ENCODE results near the gene GAS2L2. TPM values are rescaled to one million over a fixed set of nuclear protein-coding genes. Genes with fewer than 3 reads are reported as not detected.

GAS2L2 gene
- not detected for total RNA-seq

DNA sequence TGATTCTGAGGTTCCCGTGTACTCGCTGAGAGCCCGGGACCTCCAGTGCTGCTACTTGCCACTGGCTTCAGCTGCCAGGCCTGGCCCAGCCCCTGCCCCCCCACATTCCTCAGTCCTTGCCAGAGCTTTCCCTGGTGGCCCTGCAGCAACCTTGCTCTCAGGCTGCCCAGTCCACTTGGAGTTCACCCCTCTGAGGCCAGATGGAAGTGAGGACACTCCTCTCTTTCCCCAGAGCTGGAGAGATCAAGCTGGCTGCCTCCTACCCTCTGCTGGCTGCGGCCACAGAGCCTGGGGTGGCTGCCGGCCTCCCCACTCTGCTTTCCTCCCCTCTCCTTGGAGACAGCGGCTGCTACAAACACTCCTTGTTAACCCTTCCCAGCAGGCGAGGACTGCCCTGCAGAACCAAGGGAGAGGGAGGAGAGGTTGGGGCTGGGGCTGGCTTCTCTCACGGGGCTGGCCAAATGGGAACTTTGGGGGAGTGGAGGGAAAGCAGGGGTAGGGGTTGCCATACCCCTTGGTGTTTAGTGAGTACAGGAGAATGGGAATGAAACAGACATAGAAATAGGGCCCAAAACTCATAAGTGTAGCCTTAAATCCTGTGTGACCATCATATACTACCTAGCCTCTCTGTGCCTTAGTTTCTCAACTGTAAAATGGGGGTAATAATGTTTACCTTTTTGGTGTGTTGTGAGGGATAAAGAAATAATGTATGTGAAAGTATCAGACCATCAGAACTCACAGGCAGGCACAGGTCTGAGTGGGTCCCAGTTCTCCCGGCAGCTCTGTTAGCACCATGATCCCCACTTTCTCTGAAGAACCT is at the start of gene GAS2L2:
GAS2L2 (minus strand) TSS at position 295 of the 820 bp plus-strand sequence. CDS start 389 bp downstream, outside the sequence.
- H3K4me1 Mint-ChIP-seq (ENCODE audit: low read depth in 2 of 2): no peaks in the 10 kb centered on the region
- ATAC-seq: no peak

DNA sequence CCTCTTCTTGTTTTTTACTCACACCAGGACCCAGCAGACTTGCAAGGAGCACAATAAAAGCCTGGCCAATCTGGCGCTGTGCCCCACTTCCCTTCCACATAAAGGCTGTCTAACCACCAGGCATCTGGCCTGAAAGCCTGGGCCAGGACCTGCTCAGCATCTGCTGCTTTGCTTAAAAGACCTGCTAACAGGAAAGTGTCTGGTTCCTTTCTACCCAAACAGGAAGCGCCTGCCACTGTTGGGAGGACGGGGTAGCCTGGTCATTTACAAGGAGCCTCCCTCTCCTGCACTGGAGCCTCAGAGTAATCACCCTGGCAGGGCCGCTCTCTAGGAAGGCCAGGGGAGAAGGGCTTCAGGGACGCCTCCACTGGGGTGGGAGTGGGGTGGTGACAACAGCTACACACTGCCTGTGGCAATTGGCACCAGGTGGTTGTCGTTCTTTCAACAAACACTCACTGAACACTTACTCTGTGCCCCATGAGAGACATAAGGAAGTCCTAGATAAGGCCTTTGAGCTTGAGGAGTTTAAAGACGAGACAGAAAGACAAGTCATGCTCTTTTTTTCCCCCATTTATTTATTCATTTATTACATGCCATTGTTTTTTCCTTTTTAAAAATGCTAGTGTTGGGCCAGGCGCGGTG is 48.7 kb upstream of the GAS2L2 start:
- peaks cover 19 to 23% of the 10 kb centered on the region in 2 donors for H3K27me3 Mint-ChIP-seq
- ATAC-seq: no peak
- H3K4me3 Mint-ChIP-seq: no peak overlapping the region
- H3K9me3 Mint-ChIP-seq: no peaks in the 10 kb centered on the region
- no peak for DNase-seq (ENCODE audit: low spot score)
- peaks cover 7% of the 10 kb centered on the region in 2 donors for H3K4me1 Mint-ChIP-seq (ENCODE audit: low read depth in 2 of 2)
- no peak overlapping the region for H3K27ac Mint-ChIP-seq
- no peaks in the 10 kb centered on the region for H3K36me3 Mint-ChIP-seq

More for the DNA sequence above, at the start of gene GAS2L2:
- no peak for DNase-seq (ENCODE audit: low spot score)
- Mint-ChIP-seq H3K4me3 (no peak within 1 kb of the TSS), H3K36me3 (no peaks in the 10 kb centered on the region), H3K9me3 (no peaks in the 10 kb centered on the region), H3K27me3 (peaks cover 16 to 19% of the 10 kb centered on the region in 2 donors), H3K27ac (no peak within 1 kb of the TSS)

GRCh38 chr17:35799942-35800341 is 46.9 kb upstream of the GAS2L2 start:
- H3K27me3 Mint-ChIP-seq: peaks cover 24 to 34% of the 10 kb centered on the region in 2 donors
- H3K4me3 Mint-ChIP-seq: no peak overlapping the region
- ATAC-seq (no peak), DNase-seq (ENCODE audit: low spot score) (no peak)
- no peaks in the 10 kb centered on the region for H3K36me3 Mint-ChIP-seq
- peak overlapping the region in 1 of 2 donors; percentile 13 for H3K27ac Mint-ChIP-seq
- H3K9me3 Mint-ChIP-seq: no peaks in the 10 kb centered on the region
- peaks cover 9 to 12% of the 10 kb centered on the region in 2 donors for H3K4me1 Mint-ChIP-seq (ENCODE audit: low read depth in 2 of 2)

DNA sequence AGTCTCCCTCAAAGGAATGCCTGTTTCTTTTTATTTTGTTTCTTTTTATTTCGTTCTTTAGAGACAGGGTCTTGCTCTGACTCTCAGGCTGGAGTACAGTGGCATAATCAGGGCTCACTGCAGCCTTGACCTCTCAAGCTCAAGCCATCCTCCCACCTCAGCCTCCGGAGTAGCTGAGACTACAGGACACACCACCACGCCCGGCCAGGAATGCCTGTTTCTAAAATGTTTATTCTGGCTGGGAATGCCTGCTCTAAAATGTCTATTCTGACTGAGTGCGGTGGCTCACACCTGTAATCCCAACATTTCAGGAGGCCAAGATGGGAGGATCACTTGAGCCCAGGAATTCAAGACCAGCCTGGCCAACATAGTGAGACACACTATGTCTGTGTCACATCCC is 44.9 kb upstream of the GAS2L2 start:
- H3K27ac Mint-ChIP-seq: no peak overlapping the region
- H3K36me3 Mint-ChIP-seq: no peaks in the 10 kb centered on the region
- no peaks in the 10 kb centered on the region for H3K9me3 Mint-ChIP-seq
- peaks cover 4 to 8% of the 10 kb centered on the region in 2 donors for H3K4me1 Mint-ChIP-seq (ENCODE audit: low read depth in 2 of 2)
- H3K27me3 Mint-ChIP-seq: peaks cover 35 to 42% of the 10 kb centered on the region in 2 donors
- H3K4me3 Mint-ChIP-seq: no peak overlapping the region
- no peak for DNase-seq (ENCODE audit: low spot score)
- no peak for ATAC-seq

DNA sequence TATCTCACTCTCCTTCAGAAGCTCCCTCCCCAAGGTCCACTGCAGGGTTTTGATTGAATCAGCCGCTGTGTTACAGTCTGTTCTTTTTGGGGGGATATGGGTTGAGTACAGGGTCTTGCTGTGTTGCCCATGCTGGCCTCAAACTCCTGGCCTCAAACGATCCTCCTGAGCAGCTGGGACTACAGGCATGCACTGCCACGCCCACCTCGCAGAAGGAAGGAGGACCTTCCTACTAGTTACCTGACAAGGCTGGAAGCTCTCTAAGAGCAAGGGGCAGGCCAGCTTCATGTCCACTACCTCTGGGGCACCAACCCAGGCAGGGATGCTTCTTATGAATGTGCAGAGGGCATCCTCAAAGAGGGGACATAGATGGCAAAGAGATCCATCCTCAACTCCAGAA is 44.3 kb upstream of the GAS2L2 start:
- no peaks in the 10 kb centered on the region for H3K9me3 Mint-ChIP-seq
- ATAC-seq (no peak), DNase-seq (ENCODE audit: low spot score) (no peak)
- peaks cover 4 to 8% of the 10 kb centered on the region in 2 donors for H3K4me1 Mint-ChIP-seq (ENCODE audit: low read depth in 2 of 2)
- no peak overlapping the region for H3K4me3 Mint-ChIP-seq
- H3K27me3 Mint-ChIP-seq: peaks cover 39 to 47% of the 10 kb centered on the region in 2 donors
- no peak overlapping the region for H3K27ac Mint-ChIP-seq
- no peaks in the 10 kb centered on the region for H3K36me3 Mint-ChIP-seq

DNA sequence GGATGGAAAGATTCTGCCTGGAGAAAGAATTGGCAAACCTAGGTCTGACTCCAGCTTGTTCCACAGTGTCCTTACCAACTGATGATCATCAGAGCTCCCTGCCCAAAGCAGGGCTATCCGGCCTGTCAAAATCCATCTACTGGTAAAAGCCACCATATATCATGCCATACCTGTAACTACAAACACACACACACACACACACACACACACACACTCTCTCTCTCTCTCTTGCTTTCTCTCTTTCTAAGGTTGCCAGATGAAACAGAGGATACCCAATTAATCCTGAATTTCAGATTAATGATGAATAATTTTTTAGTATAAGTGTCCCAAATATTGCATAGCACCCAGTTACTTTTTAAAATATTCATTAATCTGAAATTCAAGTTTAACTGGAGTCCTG is 43.9 kb upstream of the GAS2L2 start:
- no peak overlapping the region for H3K4me3 Mint-ChIP-seq
- no peaks in the 10 kb centered on the region for H3K9me3 Mint-ChIP-seq
- H3K27ac Mint-ChIP-seq: no peak overlapping the region
- H3K36me3 Mint-ChIP-seq: no peaks in the 10 kb centered on the region
- ATAC-seq: no peak
- no peak for DNase-seq (ENCODE audit: low spot score)
- H3K4me1 Mint-ChIP-seq (ENCODE audit: low read depth in 2 of 2): peaks cover 4 to 8% of the 10 kb centered on the region in 2 donors
- H3K27me3 Mint-ChIP-seq: peaks cover 42 to 52% of the 10 kb centered on the region in 2 donors

- DNase-seq (ENCODE audit: low spot score): no peak
- H3K27ac Mint-ChIP-seq: no peak overlapping the region
- no peaks in the 10 kb centered on the region for H3K36me3 Mint-ChIP-seq
- H3K27me3 Mint-ChIP-seq: peaks cover 40 to 55% of the 10 kb centered on the region in 2 donors
- peaks cover 4 to 8% of the 10 kb centered on the region in 2 donors for H3K4me1 Mint-ChIP-seq (ENCODE audit: low read depth in 2 of 2)
- H3K4me3 Mint-ChIP-seq: peak overlapping the region; percentile 73
- no peaks in the 10 kb centered on the region for H3K9me3 Mint-ChIP-seq
- no peak for ATAC-seq
Observed at GRCh38 chr17:35795871-35796265, 42.8 kb upstream of the GAS2L2 start.

GRCh38 chr17:35795007-35795870 is 42.2 kb upstream of the GAS2L2 start, which contains the start of gene MMP28:
Gene MMP28 (minus strand): TSS chr17:35795641. CDS start chr17:35795377, 264 bp downstream.
- H3K27me3 Mint-ChIP-seq: peaks cover 40 to 53% of the 10 kb centered on the region in 2 donors
- peak; percentile 74 for DNase-seq (ENCODE audit: low spot score)
- no peaks in the 10 kb centered on the region for H3K36me3 Mint-ChIP-seq
- ATAC-seq: peak; percentile 77 to 86
- peaks cover 4 to 8% of the 10 kb centered on the region in 2 donors for H3K4me1 Mint-ChIP-seq (ENCODE audit: low read depth in 2 of 2)
- H3K9me3 Mint-ChIP-seq: no peaks in the 10 kb centered on the region
- H3K4me3 Mint-ChIP-seq: peak within 1 kb of the TSS; percentile 73
- H3K27ac Mint-ChIP-seq: no peak within 1 kb of the TSS

GRCh38 chr17:35793257-35793656 is 40.2 kb upstream of the GAS2L2 start:
- Mint-ChIP-seq H3K36me3 (no peaks in the 10 kb centered on the region), H3K27ac (no peak overlapping the region), H3K4me3 (no peak overlapping the region), H3K9me3 (no peaks in the 10 kb centered on the region), H3K4me1 (ENCODE audit: low read depth in 2 of 2) (peaks cover 8% of the 10 kb centered on the region in 2 donors), H3K27me3 (peaks cover 30 to 42% of the 10 kb centered on the region in 2 donors)
- ATAC-seq: no peak
- no peak for DNase-seq (ENCODE audit: low spot score)

DNA sequence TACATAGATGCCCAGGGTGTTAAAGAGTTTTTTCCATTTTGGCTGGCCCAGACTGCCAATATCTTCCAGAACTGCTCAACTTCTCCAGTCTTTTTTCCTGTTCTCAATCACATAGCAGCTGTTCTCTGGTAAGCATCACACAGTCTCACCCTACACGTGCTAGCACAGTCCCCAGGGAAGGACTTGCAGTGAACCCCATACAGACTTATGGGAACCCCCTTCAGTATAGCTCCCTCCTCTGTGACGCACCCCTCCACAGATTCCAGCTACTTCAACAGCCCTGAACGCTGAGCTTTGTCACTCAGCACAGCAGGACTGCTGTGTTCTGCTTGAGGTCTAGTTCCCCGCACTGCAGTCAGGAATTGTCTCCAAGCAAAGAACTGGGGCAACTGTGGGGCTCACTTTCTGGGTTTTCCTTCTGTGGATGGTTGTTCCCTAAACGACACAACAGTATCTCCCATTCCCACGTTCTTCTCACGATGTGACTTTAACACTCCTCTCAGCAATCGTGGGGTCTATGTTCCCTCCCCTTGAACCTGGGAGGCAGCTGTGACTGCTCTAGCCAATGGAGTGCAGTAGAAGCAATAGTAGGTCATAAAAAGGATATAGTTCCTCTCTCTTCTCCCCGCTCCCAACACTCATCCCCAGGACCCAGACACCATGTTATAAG is 38.8 kb upstream of the GAS2L2 start:
- DNase-seq (ENCODE audit: low spot score): no peak
- Mint-ChIP-seq H3K4me3 (no peak overlapping the region), H3K27me3 (peaks cover 24 to 34% of the 10 kb centered on the region in 2 donors), H3K9me3 (no peaks in the 10 kb centered on the region), H3K27ac (no peak overlapping the region), H3K4me1 (ENCODE audit: low read depth in 2 of 2) (peaks cover 8% of the 10 kb centered on the region in 2 donors), H3K36me3 (no peaks in the 10 kb centered on the region)
- ATAC-seq: no peak

GRCh38 chr17:35790841-35791240 is 37.8 kb upstream of the GAS2L2 start:
- H3K4me3 Mint-ChIP-seq: no peak overlapping the region
- H3K4me1 Mint-ChIP-seq (ENCODE audit: low read depth in 2 of 2): peaks cover 2 to 6% of the 10 kb centered on the region in 2 donors
- no peak for ATAC-seq
- H3K36me3 Mint-ChIP-seq: no peaks in the 10 kb centered on the region
- DNase-seq (ENCODE audit: low spot score): no peak
- H3K9me3 Mint-ChIP-seq: no peaks in the 10 kb centered on the region
- H3K27me3 Mint-ChIP-seq: peaks cover 18 to 24% of the 10 kb centered on the region in 2 donors
- H3K27ac Mint-ChIP-seq: no peak overlapping the region

DNA sequence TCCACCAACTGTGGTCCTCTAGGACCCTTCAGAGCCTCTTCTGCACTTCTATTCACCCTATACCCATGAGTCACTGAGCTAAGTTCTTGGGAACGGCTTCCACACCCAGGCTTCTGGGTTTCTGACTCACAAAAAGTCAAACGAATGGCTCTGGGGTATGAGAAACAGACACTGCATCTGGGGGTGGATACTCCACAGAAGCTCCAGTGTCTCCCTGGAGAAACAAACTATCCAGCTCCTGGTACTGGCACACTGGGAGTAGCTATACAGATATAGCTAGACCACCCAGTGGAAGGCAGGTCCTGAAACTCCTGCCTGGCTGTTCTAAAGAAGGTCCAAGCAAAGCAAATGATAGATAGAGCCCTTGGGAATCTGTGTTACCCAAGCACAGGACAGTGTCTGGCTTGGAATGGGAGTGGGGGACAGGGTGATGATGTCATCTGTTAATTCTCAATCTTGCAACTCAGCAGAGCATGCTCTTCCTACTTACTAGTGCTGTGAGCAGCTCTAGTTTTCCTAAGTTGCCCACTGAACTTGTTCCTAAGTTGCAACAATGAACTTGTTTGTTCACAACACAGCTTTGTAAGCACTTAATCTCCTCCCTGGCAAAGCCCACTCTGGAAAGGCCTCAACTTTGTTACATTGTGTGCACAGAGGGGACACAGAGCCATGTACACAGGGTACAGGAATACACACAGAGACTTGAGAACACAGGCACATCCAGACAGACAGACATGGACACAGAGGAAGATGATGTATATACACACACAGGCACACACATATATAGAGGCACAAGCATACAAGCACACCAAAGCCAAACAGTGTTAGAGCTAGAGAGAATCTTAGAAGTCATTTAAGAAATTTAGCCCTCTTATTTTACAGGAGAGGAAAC is 35.7 kb upstream of the GAS2L2 start:
- H3K27ac Mint-ChIP-seq: no peak overlapping the region
- H3K4me3 Mint-ChIP-seq: no peak overlapping the region
- no peaks in the 10 kb centered on the region for H3K9me3 Mint-ChIP-seq
- peaks cover 0 to 4% of the 10 kb centered on the region in 2 donors for H3K4me1 Mint-ChIP-seq (ENCODE audit: low read depth in 2 of 2)
- peaks cover 12 to 21% of the 10 kb centered on the region in 2 donors for H3K27me3 Mint-ChIP-seq
- ATAC-seq: peak in 1 of 2 donors; percentile 50
- no peak for DNase-seq (ENCODE audit: low spot score)
- H3K36me3 Mint-ChIP-seq: no peaks in the 10 kb centered on the region

All from natural killer cell treated with Interleukin-12 subunit alpha and Interleukin-12 subunit beta and Interleukin-15 and Interleukin-18, amount 100 ng/mL, for 72 hours (primary cell).